Peyer's patch (tissue), 4 donors: Measurements from ENCODE around the gene NAA10. TPM values are rescaled to one million over a fixed set of nuclear protein-coding genes. Genes with fewer than 3 reads are reported as not detected.

ENCODE experiments used
- DNase-seq, 3 donors: peaks; one replicate each; pipeline ENCODE4 v3.0.0-alpha.2; 2017 to 2019
- H3K27ac ChIP-seq, 4 donors: fragments of 200-600 bp; sonication (generic); one replicate each; pipeline ENCODE4 v1.5.1; 2016 to 2019
- H3K27me3 ChIP-seq, 2 donors: fragments of 200-600 bp; sonication (generic); one replicate each; pipeline ENCODE4 v1.5.1; 2019
- H3K36me3 ChIP-seq, 3 donors: fragments of 200-600 bp; sonication (generic); one replicate each; pipeline ENCODE4 v1.5.1; 2016 to 2019
- H3K4me1 ChIP-seq, 4 donors: fragments of 200-600 bp; sonication (generic); one replicate each; pipeline ENCODE4 v1.5.1; 2016 to 2019
- H3K4me3 ChIP-seq, 4 donors: fragments of 200-600 bp; sonication (generic); 1 replicate in 3 of 4; 2 replicates in 1 of 4; pipeline ENCODE4 v1.5.1; 2016 to 2019; ENCODE audit warnings: mild to moderate bottlenecking in 1 of 4
- H3K9me3 ChIP-seq, 4 donors: fragments of 200-600 bp; sonication (generic); one replicate each; pipeline ENCODE4 v1.5.1; 2016 to 2019; ENCODE audit warnings: mild to moderate bottlenecking in 1 of 4
- CTCF ChIP-seq, 6 experiments: fragments of 450-650 bp in 4 of 6; fragments of 200-600 bp in 2 of 6; sonication (generic) in 1 of 6; IDR thresholded peaks; one replicate each; pipeline ENCODE4 v1.5.1; 2017 to 2019; ENCODE audit warnings: antibody characterized with exemption in 6 of 6, mild to moderate bottlenecking in 3 of 6, moderate library complexity in 1 of 6
- POLR2A ChIP-seq, 2 donors: fragments of 450-650 bp; IDR thresholded peaks; one replicate each; pipeline ENCODE4 v1.5.1; 2017; ENCODE audit warnings: antibody characterized with exemption in 2 of 2, mild to moderate bottlenecking in 2 of 2, moderate library complexity in 2 of 2
- total RNA-seq, 4 donors: library from RNA; depleted of rRNA; stranded (reverse); fragments of >200 nt; gene quantifications; one replicate each; pipeline ENCODE4 v1.1.0, GENCODE V29; 2016

Gene NAA10
- total RNA-seq, 4 donors from 2014 or later: 32.9 to 118 (median 54.1) TPM

GRCh38 chrX:153913701-153914100 is 21.1 kb downstream of the NAA10 start:
- H3K4me3 ChIP-seq: no peak overlapping the region
- no peaks in the 10 kb centered on the region for H3K27me3 ChIP-seq
- H3K36me3 ChIP-seq: no peaks in the 10 kb centered on the region
- no peaks in the 10 kb centered on the region for H3K9me3 ChIP-seq
- TF ChIP-seq POLR2A (IDR thresholded peaks at IDR 0.05) (no peak), CTCF (IDR thresholded peaks at IDR 0.05) (no peak)
- no peak for DNase-seq
- no peak overlapping the region for H3K27ac ChIP-seq
- H3K4me1 ChIP-seq: no peaks in the 10 kb centered on the region

GRCh38 chrX:153913211-153913610 is 21.6 kb downstream of the NAA10 start:
- no peak overlapping the region for H3K27ac ChIP-seq
- no peaks in the 10 kb centered on the region for H3K36me3 ChIP-seq
- TF ChIP-seq CTCF (IDR thresholded peaks at IDR 0.05) (no peak), POLR2A (IDR thresholded peaks at IDR 0.05) (no peak)
- H3K27me3 ChIP-seq: no peaks in the 10 kb centered on the region
- no peak overlapping the region for H3K4me3 ChIP-seq
- H3K9me3 ChIP-seq: no peaks in the 10 kb centered on the region
- H3K4me1 ChIP-seq: no peaks in the 10 kb centered on the region
- no peak for DNase-seq

GRCh38 chrX:153911798-153912197 is 23.0 kb downstream of the NAA10 start:
- H3K4me3 ChIP-seq: no peak overlapping the region
- DNase-seq: no peak

GRCh38 chrX:153910446-153910845 is 24.4 kb downstream of the NAA10 start:
- Histone ChIP-seq H3K27ac (no peak overlapping the region), H3K36me3 (no peaks in the 10 kb centered on the region), H3K9me3 (no peaks in the 10 kb centered on the region), H3K4me1 (no peaks in the 10 kb centered on the region), H3K4me3 (no peak overlapping the region), H3K27me3 (no peaks in the 10 kb centered on the region)
- DNase-seq: no peak
- TF ChIP-seq POLR2A (IDR thresholded peaks at IDR 0.05) (no peak), CTCF (IDR thresholded peaks at IDR 0.05) (no peak)

More at GRCh38 chrX:153911798-153912197, 23.0 kb downstream of the NAA10 start:
- TF ChIP-seq CTCF (IDR thresholded peaks at IDR 0.05): no peak
- no peak for TF ChIP-seq POLR2A (IDR thresholded peaks at IDR 0.05)
- no peak overlapping the region for H3K27ac ChIP-seq
- no peaks in the 10 kb centered on the region for H3K27me3 ChIP-seq
- no peaks in the 10 kb centered on the region for H3K9me3 ChIP-seq
- no peaks in the 10 kb centered on the region for H3K36me3 ChIP-seq
- no peaks in the 10 kb centered on the region for H3K4me1 ChIP-seq

- Histone ChIP-seq H3K4me3 (no peak overlapping the region), H3K27ac (no peak overlapping the region), H3K4me1 (no peaks in the 10 kb centered on the region), H3K36me3 (no peaks in the 10 kb centered on the region), H3K9me3 (no peaks in the 10 kb centered on the region), H3K27me3 (no peaks in the 10 kb centered on the region)
- DNase-seq: no peak
- no peak for TF ChIP-seq CTCF (IDR thresholded peaks at IDR 0.05)
- no peak for TF ChIP-seq POLR2A (IDR thresholded peaks at IDR 0.05)
These were observed 24.9 kb downstream of the NAA10 start for GRCh38 chrX:153909980-153910360.
